ENCODE results near the gene ZNF75A. TPM values are rescaled to one million over a fixed set of nuclear protein-coding genes. Genes with fewer than 3 reads are reported as not detected.

ZNF75A gene
- total and polyA plus RNA-seq, 9 of the 15 experiments (the other 6 are each of a cell fraction or from before 2014, with no cell fraction given): 7.2 to 24.5 (median 17.1) TPM

- TF ChIP-seq ZMIZ1 (IDR thresholded peaks at IDR 0.05; ENCODE audit: low read depth in 2 of 2, low read length in 2 of 2) (peak in 1 of 2 experiments; percentile 11; a peak in 1 of 4 replicates), ATF6 (CRISPR knock-in tag; IDR thresholded peaks at IDR 0.05) (no peak), MBD1 (CRISPR knock-in tag; IDR thresholded peaks at IDR 0.05) (0 out of 2 replicates have a peak, but pooled peaks have one; percentile 55), SETDB1 (IDR thresholded peaks at IDR 0.05; ENCODE audit: low read length) (no peak), MAFG (tag; conservative IDR thresholded peaks at IDR 0.05) (peak; percentile 65)
Measured at GRCh38 chr16:3282103-3282729, 23.1 kb upstream of the ZNF75A start (continued).
